Measurements from ENCODE around the gene CRIP2.

The CRIP2 gene

DNA sequence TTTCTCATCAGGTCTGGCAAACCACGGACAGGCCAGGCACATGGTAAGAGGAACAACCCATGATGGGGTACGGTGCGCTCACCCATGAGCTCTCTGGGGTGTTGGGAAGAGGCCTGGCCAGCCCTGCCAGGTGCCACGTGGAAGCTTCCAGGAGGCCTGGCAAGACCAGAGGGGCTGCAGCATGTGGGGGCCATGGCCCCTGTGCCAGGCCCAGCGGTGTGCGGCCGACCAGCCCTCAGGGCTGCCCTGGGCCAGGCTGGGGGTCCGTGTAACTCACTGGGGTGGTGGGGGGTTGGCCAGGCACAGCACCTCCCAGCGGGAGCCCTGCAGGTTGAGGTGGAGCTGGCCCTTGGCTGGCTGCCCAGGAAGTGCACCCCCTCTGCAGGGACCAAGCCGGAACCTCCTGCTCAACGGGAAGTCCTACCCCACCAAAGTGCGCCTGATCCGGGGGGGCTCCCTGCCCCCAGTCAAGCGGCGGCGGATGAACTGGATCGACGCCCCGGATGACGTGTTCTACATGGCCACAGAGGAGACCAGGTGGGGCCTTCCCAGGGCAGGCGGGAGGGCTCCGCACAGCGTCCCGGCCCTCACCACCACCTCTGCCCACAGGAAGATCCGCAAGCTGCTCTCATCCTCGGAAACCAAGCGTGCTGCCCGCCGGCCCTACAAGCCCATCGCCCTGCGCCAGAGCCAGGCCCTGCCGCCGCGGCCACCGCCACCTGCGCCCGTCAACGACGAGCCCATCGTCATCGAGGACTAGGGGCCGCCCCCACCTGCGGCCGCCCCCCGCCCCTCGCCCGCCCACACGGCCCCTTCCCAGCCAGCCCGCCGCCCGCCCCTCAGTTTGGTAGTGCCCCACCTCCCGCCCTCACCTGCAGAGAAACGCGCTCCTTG lies 4.9 kb upstream of the CRIP2 start:
- H3K4me3 ChIP-seq (ENCODE audit: low read depth, low read length) = no peak overlapping the region
- TF ChIP-seq, protein P1, sequence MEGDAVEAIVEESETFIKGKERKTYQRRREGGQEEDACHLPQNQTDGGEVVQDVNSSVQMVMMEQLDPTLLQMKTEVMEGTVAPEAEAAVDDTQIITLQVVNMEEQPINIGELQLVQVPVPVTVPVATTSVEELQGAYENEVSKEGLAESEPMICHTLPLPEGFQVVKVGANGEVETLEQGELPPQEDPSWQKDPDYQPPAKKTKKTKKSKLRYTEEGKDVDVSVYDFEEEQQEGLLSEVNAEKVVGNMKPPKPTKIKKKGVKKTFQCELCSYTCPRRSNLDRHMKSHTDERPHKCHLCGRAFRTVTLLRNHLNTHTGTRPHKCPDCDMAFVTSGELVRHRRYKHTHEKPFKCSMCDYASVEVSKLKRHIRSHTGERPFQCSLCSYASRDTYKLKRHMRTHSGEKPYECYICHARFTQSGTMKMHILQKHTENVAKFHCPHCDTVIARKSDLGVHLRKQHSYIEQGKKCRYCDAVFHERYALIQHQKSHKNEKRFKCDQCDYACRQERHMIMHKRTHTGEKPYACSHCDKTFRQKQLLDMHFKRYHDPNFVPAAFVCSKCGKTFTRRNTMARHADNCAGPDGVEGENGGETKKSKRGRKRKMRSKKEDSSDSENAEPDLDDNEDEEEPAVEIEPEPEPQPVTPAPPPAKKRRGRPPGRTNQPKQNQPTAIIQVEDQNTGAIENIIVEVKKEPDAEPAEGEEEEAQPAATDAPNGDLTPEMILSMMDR (IDR thresholded peaks at IDR 0.05; ENCODE audit: low read depth, low read length) = no peak

DNA sequence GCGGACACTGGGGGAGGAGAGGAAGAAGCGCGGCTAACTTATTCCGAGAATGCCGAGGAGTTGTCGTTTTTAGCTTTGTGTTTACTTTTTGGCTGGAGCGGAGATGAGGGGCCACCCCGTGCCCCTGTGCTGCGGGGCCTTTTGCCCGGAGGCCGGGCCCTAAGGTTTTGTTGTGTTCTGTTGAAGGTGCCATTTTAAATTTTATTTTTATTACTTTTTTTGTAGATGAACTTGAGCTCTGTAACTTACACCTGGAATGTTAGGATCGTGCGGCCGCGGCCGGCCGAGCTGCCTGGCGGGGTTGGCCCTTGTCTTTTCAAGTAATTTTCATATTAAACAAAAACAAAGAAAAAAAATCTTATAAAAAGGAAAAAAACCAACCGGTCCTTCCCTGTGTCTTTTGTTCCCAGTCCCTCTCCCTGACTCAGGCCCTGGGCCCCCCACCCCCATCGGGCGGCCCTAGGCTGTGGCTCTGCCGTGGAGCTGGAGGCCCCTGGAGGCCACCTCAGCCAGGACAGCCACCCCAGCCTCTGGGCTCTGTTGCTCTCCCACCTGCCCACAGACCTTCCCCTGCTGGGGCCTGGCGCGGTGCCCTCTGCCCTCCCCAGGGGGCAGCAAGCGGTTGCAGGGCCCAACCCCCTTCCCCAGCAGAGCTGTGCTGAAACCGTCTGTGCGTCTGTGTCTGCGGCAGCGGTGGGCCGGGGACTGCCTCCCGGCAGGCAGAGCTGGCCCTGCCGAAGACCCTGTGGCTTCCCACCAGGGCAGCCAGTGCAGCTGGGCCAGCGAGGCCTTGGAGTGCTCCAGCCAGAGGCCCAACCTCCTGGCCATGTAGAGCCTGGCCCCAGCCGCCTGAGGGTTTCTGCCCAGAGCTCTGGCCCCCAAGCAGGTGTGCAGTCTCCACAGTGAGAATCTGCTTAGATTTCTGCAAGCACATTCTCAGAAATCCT lies 4.0 kb upstream of the CRIP2 start:
- no peak overlapping the region for H3K4me3 ChIP-seq (ENCODE audit: low read depth, low read length)
- TF ChIP-seq, protein P1 (IDR thresholded peaks at IDR 0.05; ENCODE audit: low read depth, low read length) = no peak

DNA sequence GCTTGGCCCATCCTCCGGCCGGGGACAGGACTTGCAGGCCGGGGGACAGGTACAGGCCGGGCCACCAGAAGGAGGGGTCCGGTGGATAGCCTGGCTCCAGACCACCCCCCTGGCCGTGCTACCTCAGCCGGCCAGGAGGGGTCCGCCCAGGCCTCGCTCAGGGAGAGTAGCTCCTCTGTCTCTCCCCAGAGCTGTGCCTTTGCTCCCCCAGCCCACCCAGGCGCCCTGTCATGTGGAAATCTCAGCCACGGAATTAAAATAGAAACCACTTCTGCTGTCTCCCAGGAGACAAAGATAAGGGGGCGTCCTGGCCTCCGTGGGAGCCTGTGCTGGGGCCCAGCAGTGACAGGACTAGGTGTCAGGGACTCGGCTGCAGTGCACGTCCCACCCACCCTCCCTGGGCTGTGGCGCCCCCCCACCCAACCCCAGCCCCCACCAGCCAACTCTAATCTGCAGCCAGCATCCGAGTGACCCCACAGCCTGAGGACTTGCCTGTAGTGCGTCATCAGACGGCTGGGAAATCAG lies 3.3 kb upstream of the CRIP2 start:
- H3K4me3 ChIP-seq (ENCODE audit: low read depth, low read length) = no peak overlapping the region
- TF ChIP-seq, protein P1 (IDR thresholded peaks at IDR 0.05; ENCODE audit: low read depth, low read length) = no peak

DNA sequence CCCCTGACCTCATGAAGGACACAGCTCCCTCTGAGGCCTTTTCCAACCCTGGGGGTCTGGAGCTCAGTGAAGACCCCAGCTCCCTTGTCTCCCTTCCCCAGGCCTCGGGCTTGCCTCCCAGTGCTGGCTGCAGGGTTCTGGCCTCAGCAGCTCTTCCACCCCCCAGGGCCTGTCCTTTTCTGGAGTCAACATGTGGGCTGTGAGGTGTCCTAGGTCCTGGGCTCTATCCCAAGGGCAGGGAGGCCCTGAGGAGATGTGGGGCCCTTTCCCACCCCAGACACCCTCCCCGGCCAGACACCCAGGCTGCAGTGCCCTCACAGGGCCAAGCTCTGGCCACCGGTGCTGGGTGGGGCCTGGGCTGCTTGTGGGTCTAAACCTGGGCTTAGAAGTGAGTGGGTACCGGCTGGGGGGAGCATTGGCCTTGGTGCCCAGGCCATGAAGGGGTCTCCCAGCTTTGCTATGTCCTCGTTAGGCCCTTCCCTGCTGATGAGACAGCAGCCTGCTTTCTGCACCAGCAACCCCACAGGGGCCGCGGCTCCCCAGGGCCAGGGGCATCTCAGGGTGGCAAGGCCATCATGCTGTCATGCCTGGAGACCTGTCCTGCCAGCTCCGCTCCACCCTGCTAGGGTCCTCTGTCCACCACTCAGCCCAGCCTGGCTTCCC lies 2.7 kb upstream of the CRIP2 start:
- H3K4me3 ChIP-seq (ENCODE audit: low read depth, low read length) = no peak overlapping the region
- TF ChIP-seq, protein P1 (IDR thresholded peaks at IDR 0.05; ENCODE audit: low read depth, low read length) = no peak

DNA sequence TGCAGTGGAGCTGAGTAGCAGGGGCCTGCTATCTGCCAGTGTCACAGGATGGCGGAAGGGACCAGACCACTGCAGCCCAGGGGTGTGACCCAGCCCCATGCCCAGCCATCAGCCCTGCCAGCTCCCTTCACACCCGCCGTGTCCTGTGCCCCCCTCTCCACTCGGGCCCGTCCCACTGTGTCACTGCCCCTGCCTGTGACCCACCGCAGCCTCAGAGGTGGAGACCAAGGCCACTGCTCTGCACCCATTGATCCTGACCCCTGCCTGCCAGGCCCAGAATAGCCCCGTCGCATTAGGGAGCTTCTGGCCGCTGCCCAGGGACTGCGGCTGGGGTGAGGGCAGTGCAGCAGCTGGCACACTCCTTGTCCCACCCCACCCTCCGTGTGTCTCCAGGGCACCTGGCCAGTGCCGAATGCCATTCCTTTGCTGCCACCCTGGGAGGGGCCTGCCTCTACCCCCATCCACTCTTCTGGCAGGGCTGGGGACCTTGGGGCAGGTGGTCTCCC lies 2.1 kb upstream of the CRIP2 start:
- TF ChIP-seq, protein P1 (IDR thresholded peaks at IDR 0.05; ENCODE audit: low read depth, low read length) = no peak
- no peak overlapping the region for H3K4me3 ChIP-seq (ENCODE audit: low read depth, low read length)

DNA sequence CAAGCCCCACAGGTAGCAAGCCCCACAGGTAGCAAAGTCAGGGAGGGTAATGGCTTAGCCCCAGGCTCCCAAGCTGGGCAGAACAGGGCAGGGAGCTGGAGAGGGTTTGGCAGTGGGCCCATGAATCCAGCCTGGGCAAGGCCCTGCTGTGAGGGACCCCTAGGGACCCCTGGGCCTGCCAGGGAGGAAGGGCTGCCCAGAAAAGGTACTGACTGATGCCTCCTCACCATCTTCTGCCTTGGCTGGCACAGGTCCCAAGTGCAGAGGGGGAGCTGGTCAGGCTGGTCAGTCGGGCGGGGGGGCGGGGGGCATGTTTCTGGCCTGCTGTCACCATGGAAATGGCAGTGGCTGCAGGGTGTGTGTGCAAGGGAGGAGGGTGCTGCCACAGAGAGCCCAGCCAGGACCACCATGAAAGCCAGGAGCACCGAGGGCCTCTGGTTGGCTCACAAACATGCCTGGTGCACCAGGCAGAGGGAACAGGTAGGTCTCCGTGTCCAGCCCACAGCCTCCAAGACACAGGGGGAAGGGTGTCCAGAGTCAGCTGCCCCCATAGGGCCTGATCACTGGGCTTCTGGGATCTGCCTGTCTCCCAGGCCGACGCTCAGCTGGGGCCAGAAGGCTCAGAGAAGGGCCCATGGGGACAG lies 1.5 kb upstream of the CRIP2 start:
- H3K4me3 ChIP-seq (ENCODE audit: low read depth, low read length) = no peak overlapping the region
- TF ChIP-seq, protein P1 (IDR thresholded peaks at IDR 0.05; ENCODE audit: low read depth, low read length) = no peak

Data from WI38 (cell line).